ENCODE measurements around the gene ZNF148. TPM values are rescaled to one million over a fixed set of nuclear protein-coding genes. Genes with fewer than 3 reads are reported as not detected.

Gene ZNF148
- polyA plus RNA-seq, 1 experiment, result 43.5 TPM

DNA sequence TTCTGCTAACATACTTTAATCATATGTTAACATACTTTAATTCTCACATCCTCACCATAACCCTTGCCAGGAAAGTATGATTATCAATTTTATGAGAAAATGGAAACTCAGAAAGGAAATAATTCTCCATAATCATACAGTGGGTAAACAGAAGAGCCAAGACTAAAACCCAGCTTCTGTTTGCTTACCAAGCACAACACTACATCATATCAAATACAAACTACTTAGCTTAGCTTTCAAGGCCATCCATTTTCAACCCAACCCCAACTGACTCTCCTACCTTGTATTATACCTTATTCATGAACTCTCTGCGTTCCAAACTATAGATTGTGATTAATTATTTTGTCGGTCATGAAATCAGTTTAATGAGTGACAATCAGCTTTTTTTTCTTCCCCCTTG lies 9.0 kb downstream of the ZNF148 start:
- Histone ChIP-seq H3K27ac (ENCODE audit: low read depth, low read length) (no peak overlapping the region), H3K27me3 (ENCODE audit: control insufficient read depth, insufficient read depth, low read length) (no peaks in the 10 kb centered on the region), H3K4me3 (ENCODE audit: low read depth, low read length) (no peak overlapping the region), H3K9me3 (ENCODE audit: control insufficient read depth, insufficient read depth, low read length) (no peaks in the 10 kb centered on the region)
- TF ChIP-seq, protein P1, sequence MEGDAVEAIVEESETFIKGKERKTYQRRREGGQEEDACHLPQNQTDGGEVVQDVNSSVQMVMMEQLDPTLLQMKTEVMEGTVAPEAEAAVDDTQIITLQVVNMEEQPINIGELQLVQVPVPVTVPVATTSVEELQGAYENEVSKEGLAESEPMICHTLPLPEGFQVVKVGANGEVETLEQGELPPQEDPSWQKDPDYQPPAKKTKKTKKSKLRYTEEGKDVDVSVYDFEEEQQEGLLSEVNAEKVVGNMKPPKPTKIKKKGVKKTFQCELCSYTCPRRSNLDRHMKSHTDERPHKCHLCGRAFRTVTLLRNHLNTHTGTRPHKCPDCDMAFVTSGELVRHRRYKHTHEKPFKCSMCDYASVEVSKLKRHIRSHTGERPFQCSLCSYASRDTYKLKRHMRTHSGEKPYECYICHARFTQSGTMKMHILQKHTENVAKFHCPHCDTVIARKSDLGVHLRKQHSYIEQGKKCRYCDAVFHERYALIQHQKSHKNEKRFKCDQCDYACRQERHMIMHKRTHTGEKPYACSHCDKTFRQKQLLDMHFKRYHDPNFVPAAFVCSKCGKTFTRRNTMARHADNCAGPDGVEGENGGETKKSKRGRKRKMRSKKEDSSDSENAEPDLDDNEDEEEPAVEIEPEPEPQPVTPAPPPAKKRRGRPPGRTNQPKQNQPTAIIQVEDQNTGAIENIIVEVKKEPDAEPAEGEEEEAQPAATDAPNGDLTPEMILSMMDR (IDR thresholded peaks at IDR 0.05; ENCODE audit: low read depth, low read length), result no peak
- POLR2A ChIA-PET, result no interaction called here
- DNase-seq (ENCODE audit: low read depth, low spot score), result no peak
- CTCF ChIA-PET, result no interaction called here

DNA sequence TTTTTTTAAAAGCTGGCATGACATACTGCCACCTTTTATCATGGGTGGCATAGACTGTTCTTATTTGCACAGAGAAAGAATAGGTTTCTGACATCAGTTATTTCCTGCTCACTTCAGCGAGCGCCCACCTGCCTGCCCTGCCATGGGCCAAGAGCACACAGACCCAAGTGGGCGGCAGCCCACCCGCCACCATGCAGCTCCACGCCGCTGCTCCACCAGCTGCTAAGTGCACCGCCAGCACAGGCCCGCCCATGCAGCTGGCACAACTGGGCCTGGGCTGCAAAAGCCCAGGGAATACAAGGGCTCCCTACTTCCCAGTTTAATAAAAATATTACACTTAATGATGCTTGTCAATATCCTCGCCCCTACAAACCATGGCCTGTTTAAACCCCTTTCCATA lies 15.4 kb downstream of the ZNF148 start:
- TF ChIP-seq, protein P1 (IDR thresholded peaks at IDR 0.05; ENCODE audit: low read depth, low read length), result no peak
- POLR2A ChIA-PET, result interaction anchor here (0.5 kb wide), 1 partner anchor 11 kb away, joined by 3 read pairs; no protein-coding TSS in a partner anchor
- CTCF ChIA-PET, result no interaction called here
- Histone ChIP-seq H3K9me3 (ENCODE audit: control insufficient read depth, insufficient read depth, low read length) (no peaks in the 10 kb centered on the region), H3K27ac (ENCODE audit: low read depth, low read length) (no peak overlapping the region), H3K4me3 (ENCODE audit: low read depth, low read length) (no peak overlapping the region), H3K27me3 (ENCODE audit: control insufficient read depth, insufficient read depth, low read length) (no peaks in the 10 kb centered on the region)
- no peak for DNase-seq (ENCODE audit: low read depth, low spot score)

DNA sequence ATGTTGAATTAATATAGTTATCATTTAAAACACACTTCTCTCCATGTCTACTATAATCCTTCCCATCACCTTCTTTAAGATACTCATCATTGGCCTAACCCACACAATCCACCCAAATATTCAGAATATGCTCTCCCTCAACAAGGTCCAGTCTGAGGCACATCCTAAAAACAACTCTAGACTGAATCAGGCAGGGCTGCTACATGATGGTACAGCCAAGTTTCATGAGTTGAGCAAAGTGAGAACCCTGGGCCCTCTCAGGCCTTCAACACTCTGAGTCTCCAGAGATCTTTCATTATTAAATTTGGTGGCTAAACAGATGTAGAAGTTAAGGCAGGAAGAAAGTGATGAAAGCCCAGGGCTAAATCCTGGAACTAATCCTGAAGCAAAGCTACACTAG lies 16.2 kb downstream of the ZNF148 start:
- TF ChIP-seq, protein P1 (IDR thresholded peaks at IDR 0.05; ENCODE audit: low read depth, low read length), result no peak
- CTCF ChIA-PET, result no interaction called here
- Histone ChIP-seq H3K27ac (ENCODE audit: low read depth, low read length) (no peak overlapping the region), H3K27me3 (ENCODE audit: control insufficient read depth, insufficient read depth, low read length) (no peaks in the 10 kb centered on the region), H3K4me3 (ENCODE audit: low read depth, low read length) (no peak overlapping the region), H3K9me3 (ENCODE audit: control insufficient read depth, insufficient read depth, low read length) (no peaks in the 10 kb centered on the region)
- no peak for DNase-seq (ENCODE audit: low read depth, low spot score)
- POLR2A ChIA-PET, result interaction anchor here (0.5 kb wide), 1 partner anchor 10 kb away, joined by 3 read pairs; no protein-coding TSS in a partner anchor

DNA sequence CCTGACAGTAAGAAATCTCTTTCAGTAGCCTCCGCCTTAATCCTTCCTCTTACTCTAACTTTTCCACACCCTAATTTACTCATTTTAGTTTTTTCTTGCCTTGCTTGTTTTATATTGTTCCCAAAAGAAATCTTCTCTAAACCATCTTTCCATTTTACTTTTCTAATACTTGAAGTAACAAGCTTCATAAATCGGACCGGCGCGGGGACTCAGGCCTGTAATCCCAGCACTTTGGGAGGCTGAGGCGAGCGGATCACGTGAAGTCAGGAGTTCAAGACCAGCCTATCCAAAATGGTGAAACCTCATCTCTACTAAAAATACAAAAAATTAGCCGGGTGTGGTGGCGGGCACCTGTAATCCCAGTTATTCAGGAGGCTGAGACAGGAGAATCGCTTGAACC lies 17.3 kb downstream of the ZNF148 start:
- CTCF ChIA-PET, result interaction anchor here (0.5 kb wide), 1 partner anchor 16 kb away, joined by 4 read pairs; no protein-coding TSS in a partner anchor
- POLR2A ChIA-PET, result no interaction called here

DNA sequence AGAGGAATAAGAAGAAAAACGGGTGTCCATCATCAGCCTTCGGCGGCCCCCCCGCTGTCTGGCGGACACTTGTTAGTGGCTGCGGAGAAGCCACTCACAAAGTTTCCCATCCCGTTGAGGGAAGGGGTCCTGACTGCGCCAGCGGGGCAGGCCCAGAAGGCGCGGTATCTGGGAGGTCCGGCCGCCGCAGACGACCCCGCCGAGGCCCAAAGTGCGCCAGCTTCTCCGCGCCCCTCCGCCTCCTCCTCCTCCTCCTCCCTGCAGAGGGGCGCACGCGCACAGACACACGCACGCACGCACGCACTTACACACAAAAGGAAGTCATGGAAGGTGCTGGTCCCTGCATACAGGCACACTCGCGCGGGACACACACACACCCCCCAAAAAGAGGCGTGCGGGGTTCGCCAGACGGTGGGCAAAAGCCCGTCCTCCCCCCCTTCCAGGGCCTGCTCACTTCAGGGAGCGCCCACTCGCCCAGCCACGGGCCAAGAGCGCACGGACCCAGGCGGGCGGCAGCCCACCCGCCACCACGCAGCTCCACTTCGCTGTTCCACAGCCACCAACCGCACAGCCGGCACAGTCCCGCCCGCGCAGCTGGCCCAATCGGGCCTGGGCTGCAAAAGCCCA lies 18.0 kb downstream of the ZNF148 start:
- DNase-seq (ENCODE audit: low read depth, low spot score), result no peak
- POLR2A ChIA-PET, result interaction anchor here (0.6 kb wide), 3 partner anchors 18 to 119 kb away, joined by 3 to 10 read pairs (median 5); partner anchors contain the start of gene ZNF148
- CTCF ChIA-PET, result interaction anchor here (0.5 kb wide), 1 partner anchor 16 kb away, joined by 4 read pairs; no protein-coding TSS in a partner anchor
- H3K27me3 ChIP-seq (ENCODE audit: control insufficient read depth, insufficient read depth, low read length), result no peaks in the 10 kb centered on the region
- H3K4me3 ChIP-seq (ENCODE audit: low read depth, low read length), result peak overlapping the region; percentile 66
- H3K9me3 ChIP-seq (ENCODE audit: control insufficient read depth, insufficient read depth, low read length), result no peaks in the 10 kb centered on the region
- TF ChIP-seq, protein P1 (IDR thresholded peaks at IDR 0.05; ENCODE audit: low read depth, low read length), result no peak
- H3K27ac ChIP-seq (ENCODE audit: low read depth, low read length), result no peak overlapping the region

More for the DNA sequence above, 17.3 kb downstream of the ZNF148 start:
- DNase-seq (ENCODE audit: low read depth, low spot score), result no peak
- H3K27ac ChIP-seq (ENCODE audit: low read depth, low read length), result no peak overlapping the region
- no peaks in the 10 kb centered on the region for H3K9me3 ChIP-seq (ENCODE audit: control insufficient read depth, insufficient read depth, low read length)
- no peaks in the 10 kb centered on the region for H3K27me3 ChIP-seq (ENCODE audit: control insufficient read depth, insufficient read depth, low read length)
- TF ChIP-seq, protein P1 (IDR thresholded peaks at IDR 0.05; ENCODE audit: low read depth, low read length), result no peak
- H3K4me3 ChIP-seq (ENCODE audit: low read depth, low read length), result peak overlapping the region; percentile 66

Measured in AG04450 (cell line).